Spleen (tissue), 7 donors: ENCODE measurements around the gene C4orf33.

ENCODE experiments used
- POLR2A ChIP-seq, 3 donors: fragments of 450-650 bp; IDR thresholded peaks; one replicate each; pipeline ENCODE4 v1.5.1; 2017; ENCODE audit warnings: antibody characterized with exemption in 3 of 3, mild to moderate bottlenecking in 1 of 3
- TF ChIP-seq, protein P1 (sequence below), 11 experiments: fragments of 200-600 bp in 7 of 11; fragments of 450-650 bp in 4 of 11; sonication (generic) in 4 of 11; IDR thresholded peaks in 8 of 11; conservative IDR thresholded peaks in 3 of 11; 1 replicate in 7 of 11; 2 replicates in 4 of 11; pipeline versions ENCODE4 v1.4.0 to v1.8.0; 2016 to 2021; ENCODE audit warnings: antibody characterized with exemption in 11 of 11, inconsistent platforms in 4 of 11, mild to moderate bottlenecking in 1 of 11
- donor health status: DM: no; HTN: no; CAD: no; lungs with moderate emphysema.
- donor health status: DM: no; HTN: no; CAD: no.
- donor health status: DM: no; HTN: no; CAD: no.

GRCh38 chr4:129109965-129110824 is 14.2 kb downstream of the C4orf33 start:
- no peak for TF ChIP-seq POLR2A (IDR thresholded peaks at IDR 0.05)
- TF ChIP-seq, protein P1, sequence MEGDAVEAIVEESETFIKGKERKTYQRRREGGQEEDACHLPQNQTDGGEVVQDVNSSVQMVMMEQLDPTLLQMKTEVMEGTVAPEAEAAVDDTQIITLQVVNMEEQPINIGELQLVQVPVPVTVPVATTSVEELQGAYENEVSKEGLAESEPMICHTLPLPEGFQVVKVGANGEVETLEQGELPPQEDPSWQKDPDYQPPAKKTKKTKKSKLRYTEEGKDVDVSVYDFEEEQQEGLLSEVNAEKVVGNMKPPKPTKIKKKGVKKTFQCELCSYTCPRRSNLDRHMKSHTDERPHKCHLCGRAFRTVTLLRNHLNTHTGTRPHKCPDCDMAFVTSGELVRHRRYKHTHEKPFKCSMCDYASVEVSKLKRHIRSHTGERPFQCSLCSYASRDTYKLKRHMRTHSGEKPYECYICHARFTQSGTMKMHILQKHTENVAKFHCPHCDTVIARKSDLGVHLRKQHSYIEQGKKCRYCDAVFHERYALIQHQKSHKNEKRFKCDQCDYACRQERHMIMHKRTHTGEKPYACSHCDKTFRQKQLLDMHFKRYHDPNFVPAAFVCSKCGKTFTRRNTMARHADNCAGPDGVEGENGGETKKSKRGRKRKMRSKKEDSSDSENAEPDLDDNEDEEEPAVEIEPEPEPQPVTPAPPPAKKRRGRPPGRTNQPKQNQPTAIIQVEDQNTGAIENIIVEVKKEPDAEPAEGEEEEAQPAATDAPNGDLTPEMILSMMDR (IDR thresholded peaks at IDR 0.05 in 8 of 11, conservative IDR thresholded peaks at IDR 0.05 in 3 of 11): no peak
